OCI-LY7 (cell line): ENCODE data around the gene IVNS1ABP.

Source experiments
- EZH2phosphoT487 ChIP-seq: fragments of 200-600 bp; sonication (generic); IDR thresholded peaks from 2 replicates; pipeline ENCODE4 v1.6.1; 2018; ENCODE audit warnings: low read depth, borderline replicate concordance, mild to moderate bottlenecking, mixed run types, antibody characterized with exemption, low read length, moderate library complexity, mixed read lengths
- TF ChIP-seq, protein P1 (sequence below): fragments of 200-600 bp; sonication (generic); conservative IDR thresholded peaks from 2 replicates; pipeline ENCODE4 v1.5.1; 2014; ENCODE audit warnings: mild to moderate bottlenecking, antibody characterized with exemption, low read length, moderate library complexity, mixed read lengths

DNA sequence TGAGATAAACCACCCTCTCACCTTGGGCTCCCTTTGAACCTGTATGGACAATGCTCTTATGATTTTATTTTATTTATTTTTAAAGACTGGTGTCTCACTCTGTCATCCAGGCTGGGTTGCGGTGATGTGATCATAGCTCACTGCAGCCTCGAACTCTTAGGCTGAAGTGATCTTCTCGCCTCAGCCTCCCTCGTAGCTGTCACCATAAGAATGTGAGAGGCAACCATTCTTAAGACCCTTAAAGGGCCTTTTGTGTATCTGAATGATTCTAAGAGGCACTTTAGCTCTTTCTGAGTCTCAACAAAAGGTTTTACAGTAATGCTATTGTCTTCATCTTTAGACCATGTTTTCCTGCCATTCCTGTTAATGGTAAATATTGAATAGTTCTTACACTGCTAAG is 67.0 kb downstream of the IVNS1ABP start:
- TF ChIP-seq EZH2phosphoT487: no peak
- TF ChIP-seq, protein P1, sequence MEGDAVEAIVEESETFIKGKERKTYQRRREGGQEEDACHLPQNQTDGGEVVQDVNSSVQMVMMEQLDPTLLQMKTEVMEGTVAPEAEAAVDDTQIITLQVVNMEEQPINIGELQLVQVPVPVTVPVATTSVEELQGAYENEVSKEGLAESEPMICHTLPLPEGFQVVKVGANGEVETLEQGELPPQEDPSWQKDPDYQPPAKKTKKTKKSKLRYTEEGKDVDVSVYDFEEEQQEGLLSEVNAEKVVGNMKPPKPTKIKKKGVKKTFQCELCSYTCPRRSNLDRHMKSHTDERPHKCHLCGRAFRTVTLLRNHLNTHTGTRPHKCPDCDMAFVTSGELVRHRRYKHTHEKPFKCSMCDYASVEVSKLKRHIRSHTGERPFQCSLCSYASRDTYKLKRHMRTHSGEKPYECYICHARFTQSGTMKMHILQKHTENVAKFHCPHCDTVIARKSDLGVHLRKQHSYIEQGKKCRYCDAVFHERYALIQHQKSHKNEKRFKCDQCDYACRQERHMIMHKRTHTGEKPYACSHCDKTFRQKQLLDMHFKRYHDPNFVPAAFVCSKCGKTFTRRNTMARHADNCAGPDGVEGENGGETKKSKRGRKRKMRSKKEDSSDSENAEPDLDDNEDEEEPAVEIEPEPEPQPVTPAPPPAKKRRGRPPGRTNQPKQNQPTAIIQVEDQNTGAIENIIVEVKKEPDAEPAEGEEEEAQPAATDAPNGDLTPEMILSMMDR: no peak
